ENCODE data around the gene RBM33.
A peak's percentile ranks its signal among the peaks of the same experiment; 100 is the strongest.
"Not testable (repeated sequence)": the region's sequence is repeated elsewhere in the genome, so short reads cannot be mapped to it uniquely, and the experiment has no call there.

The RBM33 gene

GRCh38 chr7:155685070-155685790 is 40.8 kb downstream of the RBM33 start:
- peak; percentile 95 for ATAC-seq
- Mint-ChIP-seq H3K27me3 (no peaks in the 10 kb centered on the region), H3K4me1 (peaks cover 75% of the 10 kb centered on the region), H3K27ac (peak overlapping the region; percentile 55 to 63), H3K9me3 (peaks cover 4 to 6% of the 10 kb centered on the region in 2 donors), H3K4me3 (peak overlapping the region; percentile 54 to 65)
- peak; percentile 19 to 41 for DNase-seq

GRCh38 chr7:155685791-155686160 is 41.3 kb downstream of the RBM33 start:
- H3K27ac Mint-ChIP-seq = no peak overlapping the region
- DNase-seq = no peak
- no peaks in the 10 kb centered on the region for H3K27me3 Mint-ChIP-seq
- ATAC-seq = peak; percentile 60
- peaks cover 4 to 6% of the 10 kb centered on the region in 2 donors for H3K9me3 Mint-ChIP-seq
- H3K4me3 Mint-ChIP-seq = peak overlapping the region in 1 of 2 donors; percentile 65
- H3K4me1 Mint-ChIP-seq = peaks cover 75% of the 10 kb centered on the region

- not testable (repeated sequence) for H3K27me3 Mint-ChIP-seq, DNase-seq, H3K4me3 Mint-ChIP-seq, H3K27ac Mint-ChIP-seq, H3K9me3 Mint-ChIP-seq, ATAC-seq
- H3K4me1 Mint-ChIP-seq = peaks cover 75% of the 10 kb centered on the region
These were observed 42.3 kb downstream of the RBM33 start for GRCh38 chr7:155686620-155687324.

- not testable (repeated sequence) for ATAC-seq, H3K27ac Mint-ChIP-seq, H3K4me3 Mint-ChIP-seq, DNase-seq, H3K27me3 Mint-ChIP-seq, H3K9me3 Mint-ChIP-seq
- peaks cover 80% of the 10 kb centered on the region for H3K4me1 Mint-ChIP-seq
These were observed 43.8 kb downstream of the RBM33 start for GRCh38 chr7:155688237-155688636.

- ATAC-seq, DNase-seq, H3K27me3 Mint-ChIP-seq, H3K4me3 Mint-ChIP-seq, H3K27ac Mint-ChIP-seq, H3K9me3 Mint-ChIP-seq: not testable (repeated sequence)
- peaks cover 76% of the 10 kb centered on the region for H3K4me1 Mint-ChIP-seq
These were observed 46.2 kb downstream of the RBM33 start for GRCh38 chr7:155690655-155691054.

GRCh38 chr7:155692317-155692716 is 47.9 kb downstream of the RBM33 start:
- no peak for DNase-seq
- Mint-ChIP-seq H3K9me3 (no peaks in the 10 kb centered on the region), H3K27me3 (no peaks in the 10 kb centered on the region), H3K27ac (no peak overlapping the region), H3K4me1 (peaks cover 86% of the 10 kb centered on the region), H3K4me3 (no peak overlapping the region)
- peak; percentile 59 for ATAC-seq

- ATAC-seq (no peak), DNase-seq (no peak)
- no peak overlapping the region for H3K4me3 Mint-ChIP-seq
- H3K27ac Mint-ChIP-seq = no peak overlapping the region
- H3K9me3 Mint-ChIP-seq = no peaks in the 10 kb centered on the region
- H3K4me1 Mint-ChIP-seq = peaks cover 82% of the 10 kb centered on the region
- no peaks in the 10 kb centered on the region for H3K27me3 Mint-ChIP-seq
These were observed 49.4 kb downstream of the RBM33 start for GRCh38 chr7:155693826-155694225.

- DNase-seq (no peak), ATAC-seq (no peak)
- Mint-ChIP-seq H3K9me3 (no peaks in the 10 kb centered on the region), H3K4me3 (no peak overlapping the region), H3K27ac (no peak overlapping the region), H3K4me1 (peaks cover 73% of the 10 kb centered on the region), H3K27me3 (no peaks in the 10 kb centered on the region)
These were observed 50.4 kb downstream of the RBM33 start for GRCh38 chr7:155694851-155695250.

- Mint-ChIP-seq H3K4me3 (no peak overlapping the region), H3K4me1 (peaks cover 56% of the 10 kb centered on the region), H3K9me3 (no peaks in the 10 kb centered on the region), H3K27me3 (no peaks in the 10 kb centered on the region), H3K27ac (no peak overlapping the region)
- DNase-seq (no peak), ATAC-seq (no peak)
These were observed 52.3 kb downstream of the RBM33 start for GRCh38 chr7:155696747-155697146.

- Mint-ChIP-seq H3K27me3 (no peaks in the 10 kb centered on the region), H3K9me3 (no peaks in the 10 kb centered on the region), H3K4me1 (peaks cover 52% of the 10 kb centered on the region), H3K27ac (no peak overlapping the region), H3K4me3 (no peak overlapping the region)
- no peak for ATAC-seq
- DNase-seq = no peak
These were observed 54.2 kb downstream of the RBM33 start for GRCh38 chr7:155698633-155699032.

- Mint-ChIP-seq H3K27me3 (no peaks in the 10 kb centered on the region), H3K4me1 (peaks cover 47% of the 10 kb centered on the region)
These were observed 54.7 kb downstream of the RBM33 start for GRCh38 chr7:155699180-155699579.

GRCh38 chr7:155700847-155701246 is 56.4 kb downstream of the RBM33 start:
- no peak overlapping the region for H3K27ac Mint-ChIP-seq
- ATAC-seq (no peak), DNase-seq (no peak)
- H3K9me3 Mint-ChIP-seq = no peaks in the 10 kb centered on the region
- H3K4me3 Mint-ChIP-seq = no peak overlapping the region
- H3K27me3 Mint-ChIP-seq = no peaks in the 10 kb centered on the region
- H3K4me1 Mint-ChIP-seq = peaks cover 33% of the 10 kb centered on the region

More at GRCh38 chr7:155699180-155699579, 54.7 kb downstream of the RBM33 start:
- Mint-ChIP-seq H3K4me3 (no peak overlapping the region), H3K27ac (no peak overlapping the region), H3K9me3 (no peaks in the 10 kb centered on the region)
- DNase-seq (no peak), ATAC-seq (no peak)

GRCh38 chr7:155701972-155702544 is 57.6 kb downstream of the RBM33 start:
- no peak overlapping the region for H3K4me3 Mint-ChIP-seq
- H3K9me3 Mint-ChIP-seq = no peaks in the 10 kb centered on the region
- H3K4me1 Mint-ChIP-seq = peaks cover 21% of the 10 kb centered on the region
- H3K27me3 Mint-ChIP-seq = no peaks in the 10 kb centered on the region
- DNase-seq = no peak
- no peak for ATAC-seq
- peak overlapping the region; percentile 48 to 53 for H3K27ac Mint-ChIP-seq

GRCh38 chr7:155702616-155703015 is 58.2 kb downstream of the RBM33 start:
- H3K27me3 Mint-ChIP-seq = no peaks in the 10 kb centered on the region
- no peaks in the 10 kb centered on the region for H3K9me3 Mint-ChIP-seq
- no peak overlapping the region for H3K4me3 Mint-ChIP-seq
- no peak for ATAC-seq
- DNase-seq = no peak
- peaks cover 16% of the 10 kb centered on the region for H3K4me1 Mint-ChIP-seq
- H3K27ac Mint-ChIP-seq = peak overlapping the region in 1 of 2 donors; percentile 85

- ATAC-seq (no peak), DNase-seq (no peak)
- peaks cover 16% of the 10 kb centered on the region for H3K4me1 Mint-ChIP-seq
- H3K4me3 Mint-ChIP-seq = no peak overlapping the region
- no peaks in the 10 kb centered on the region for H3K27me3 Mint-ChIP-seq
- H3K27ac Mint-ChIP-seq = no peak overlapping the region
- no peaks in the 10 kb centered on the region for H3K9me3 Mint-ChIP-seq
These were observed 61.3 kb downstream of the RBM33 start for GRCh38 chr7:155705623-155706360.

Data from stimulated activated naive CD8-positive, alpha-beta T cell treated with anti-CD3 and anti-CD28 coated beads, Interleukin-15, amount 100 ng/mL, for 72 hours (primary cell).